ENCODE measurements around the gene HDC. TPM values are rescaled to one million over a fixed set of nuclear protein-coding genes. Genes with fewer than 3 reads are reported as not detected.
A peak's percentile ranks its signal among the peaks of the same experiment; 100 is the strongest.

HDC gene
- total RNA-seq, 1 donor from 2014 or later = not detected

DNA sequence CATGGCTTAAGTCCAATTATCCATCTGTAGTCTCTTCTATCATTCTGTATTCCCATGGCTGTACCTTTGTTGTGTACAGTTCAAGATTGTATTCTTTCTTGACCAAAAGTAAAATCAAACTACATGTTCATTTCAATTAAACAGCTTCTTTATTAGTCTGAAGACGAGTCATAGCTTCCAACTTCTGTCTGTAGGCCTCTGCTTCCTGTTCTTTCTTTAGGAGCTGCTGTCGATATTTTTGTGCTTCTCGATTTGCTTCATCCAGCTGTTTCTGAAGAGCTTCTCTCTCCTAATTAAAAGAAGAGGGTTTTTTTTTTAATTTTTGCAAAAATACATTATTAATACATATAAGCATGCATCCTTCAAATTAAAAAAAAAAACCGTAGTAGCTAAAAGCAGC, 13.0 kb upstream of the HDC start:
- Mint-ChIP-seq H3K4me1 (peaks cover 4% of the 10 kb centered on the region), H3K27me3 (ENCODE audit: low read depth) (no peaks in the 10 kb centered on the region), H3K27ac (no peak overlapping the region), H3K36me3 (peaks cover 5% of the 10 kb centered on the region), H3K4me3 (no peak overlapping the region), H3K9me3 (no peaks in the 10 kb centered on the region)
- no peak for TF ChIP-seq CTCF (IDR thresholded peaks at IDR 0.05; ENCODE audit: unreplicated experiment)
- DNase-seq (ENCODE audit: low spot score in 2 of 2, unreplicated experiment in 2 of 2) = no peak

- peaks cover 5% of the 10 kb centered on the region for H3K36me3 Mint-ChIP-seq
- H3K4me1 Mint-ChIP-seq = peaks cover 4% of the 10 kb centered on the region
- no peak for TF ChIP-seq CTCF (IDR thresholded peaks at IDR 0.05; ENCODE audit: unreplicated experiment)
- no peaks in the 10 kb centered on the region for H3K9me3 Mint-ChIP-seq
- peak overlapping the region; percentile 10 for H3K27ac Mint-ChIP-seq
- no peak overlapping the region for H3K4me3 Mint-ChIP-seq
- no peaks in the 10 kb centered on the region for H3K27me3 Mint-ChIP-seq (ENCODE audit: low read depth)
- DNase-seq (ENCODE audit: low spot score in 2 of 2, unreplicated experiment in 2 of 2) = no peak
Observed at GRCh38 chr15:50277370-50277769, 11.8 kb upstream of the HDC start.

- Mint-ChIP-seq H3K4me1 (peaks cover 4% of the 10 kb centered on the region), H3K27me3 (ENCODE audit: low read depth) (no peaks in the 10 kb centered on the region)
Observed at GRCh38 chr15:50275908-50276307, 10.4 kb upstream of the HDC start.

DNA sequence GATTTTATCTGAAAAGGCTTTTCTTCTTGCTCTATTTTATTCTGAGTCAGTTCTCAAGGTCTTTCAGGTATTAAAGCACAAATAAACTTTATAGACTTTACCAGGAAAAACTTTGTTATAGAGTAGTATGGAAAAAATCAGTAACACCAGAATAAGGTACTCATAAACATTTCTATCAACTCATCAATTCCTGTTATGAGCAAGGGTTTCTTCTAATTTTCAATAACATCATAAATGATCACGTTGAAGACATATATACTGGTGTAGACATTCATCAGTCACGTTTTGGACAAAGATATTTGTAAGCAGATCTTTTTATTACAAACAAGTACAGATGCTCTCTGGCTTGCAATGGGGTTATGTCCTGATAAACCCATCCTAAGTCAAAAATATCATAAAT, 9.6 kb upstream of the HDC start:
- H3K9me3 Mint-ChIP-seq = no peaks in the 10 kb centered on the region
- H3K27ac Mint-ChIP-seq = no peak overlapping the region
- no peak for TF ChIP-seq CTCF (IDR thresholded peaks at IDR 0.05; ENCODE audit: unreplicated experiment)
- peaks cover 4% of the 10 kb centered on the region for H3K4me1 Mint-ChIP-seq
- no peaks in the 10 kb centered on the region for H3K27me3 Mint-ChIP-seq (ENCODE audit: low read depth)
- no peak for DNase-seq (ENCODE audit: low spot score in 2 of 2, unreplicated experiment in 2 of 2)
- no peak overlapping the region for H3K4me3 Mint-ChIP-seq
- peaks cover 5% of the 10 kb centered on the region for H3K36me3 Mint-ChIP-seq

More at GRCh38 chr15:50275908-50276307, 10.4 kb upstream of the HDC start:
- Mint-ChIP-seq H3K36me3 (peaks cover 5% of the 10 kb centered on the region), H3K27ac (no peak overlapping the region), H3K9me3 (no peaks in the 10 kb centered on the region), H3K4me3 (no peak overlapping the region)
- TF ChIP-seq CTCF (IDR thresholded peaks at IDR 0.05; ENCODE audit: unreplicated experiment) = no peak
- DNase-seq (ENCODE audit: low spot score in 2 of 2, unreplicated experiment in 2 of 2) = no peak

GRCh38 chr15:50267577-50267976, 2.1 kb upstream of the HDC start:
- H3K4me1 Mint-ChIP-seq = no peaks in the 10 kb centered on the region
- TF ChIP-seq CTCF (IDR thresholded peaks at IDR 0.05; ENCODE audit: unreplicated experiment) = no peak
- no peak overlapping the region for H3K4me3 Mint-ChIP-seq
- no peaks in the 10 kb centered on the region for H3K9me3 Mint-ChIP-seq
- no peaks in the 10 kb centered on the region for H3K36me3 Mint-ChIP-seq
- H3K27me3 Mint-ChIP-seq (ENCODE audit: low read depth) = peaks cover 18% of the 10 kb centered on the region
- no peak overlapping the region for H3K27ac Mint-ChIP-seq
- DNase-seq (ENCODE audit: low spot score in 2 of 2, unreplicated experiment in 2 of 2) = no peak

- H3K36me3 Mint-ChIP-seq = no peaks in the 10 kb centered on the region
- H3K9me3 Mint-ChIP-seq = no peaks in the 10 kb centered on the region
- DNase-seq (ENCODE audit: low spot score in 2 of 2, unreplicated experiment in 2 of 2) = no peak
- no peak overlapping the region for H3K27ac Mint-ChIP-seq
- peaks cover 21% of the 10 kb centered on the region for H3K27me3 Mint-ChIP-seq (ENCODE audit: low read depth)
- no peaks in the 10 kb centered on the region for H3K4me1 Mint-ChIP-seq
- TF ChIP-seq CTCF (IDR thresholded peaks at IDR 0.05; ENCODE audit: unreplicated experiment) = no peak
- no peak overlapping the region for H3K4me3 Mint-ChIP-seq
Observed at GRCh38 chr15:50262533-50262932, 3.0 kb downstream of the HDC start.

All from mesothelial cell of epicardium (in vitro differentiated cells).